CD4-positive, alpha-beta T cell treated with Interleukin-17A for 1 hour (primary cell): ENCODE data around the gene GRID2.

ENCODE experiments used
- DNase-seq: peaks from one replicate; pipeline ENCODE4 v3.0.0-alpha.2; 2020

The GRID2 gene

GRCh38 chr4:92988301-92988700 is 684.5 kb downstream of the GRID2 start:
- DNase-seq = no peak

- DNase-seq = no peak
These were observed 689.0 kb downstream of the GRID2 start for GRCh38 chr4:92992758-92993157.

GRCh38 chr4:92994727-92995126 is 691.0 kb downstream of the GRID2 start:
- no peak for DNase-seq

- DNase-seq = no peak
These were observed 692.8 kb downstream of the GRID2 start for GRCh38 chr4:92996533-92996932.

- no peak for DNase-seq
These were observed 697.1 kb downstream of the GRID2 start for GRCh38 chr4:93000910-93001309.

GRCh38 chr4:93002240-93002639 is 698.5 kb downstream of the GRID2 start:
- DNase-seq = no peak

- DNase-seq = no peak
These were observed 712.6 kb downstream of the GRID2 start for GRCh38 chr4:93016350-93016749.

GRCh38 chr4:93018243-93018642 is 714.5 kb downstream of the GRID2 start:
- DNase-seq = no peak

- DNase-seq = no peak
These were observed 715.0 kb downstream of the GRID2 start for GRCh38 chr4:93018806-93019205.

GRCh38 chr4:93029769-93030168 is 726.0 kb downstream of the GRID2 start:
- DNase-seq = no peak

GRCh38 chr4:93030670-93031069 is 726.9 kb downstream of the GRID2 start:
- no peak for DNase-seq

GRCh38 chr4:93031431-93032098 is 727.8 kb downstream of the GRID2 start:
- DNase-seq = no peak

GRCh38 chr4:93042746-93043145 is 739.0 kb downstream of the GRID2 start:
- DNase-seq = no peak

- DNase-seq = no peak
These were observed 749.4 kb downstream of the GRID2 start for GRCh38 chr4:93053140-93053539.

GRCh38 chr4:93061826-93062225 is 758.1 kb downstream of the GRID2 start:
- DNase-seq = no peak

- DNase-seq = no peak
These were observed 759.6 kb downstream of the GRID2 start for GRCh38 chr4:93063325-93063724.

- no peak for DNase-seq
These were observed 762.0 kb downstream of the GRID2 start for GRCh38 chr4:93065790-93066189.

GRCh38 chr4:93066749-93067148 is 763.0 kb downstream of the GRID2 start:
- no peak for DNase-seq

- no peak for DNase-seq
These were observed 768.5 kb downstream of the GRID2 start for GRCh38 chr4:93072292-93072691.

- no peak for DNase-seq
These were observed 776.5 kb downstream of the GRID2 start for GRCh38 chr4:93080316-93080715.

- no peak for DNase-seq
These were observed 781.0 kb downstream of the GRID2 start for GRCh38 chr4:93084599-93085305.

- no peak for DNase-seq
These were observed 782.6 kb downstream of the GRID2 start for GRCh38 chr4:93086356-93086755.

GRCh38 chr4:93092765-93093164 is 789.0 kb downstream of the GRID2 start:
- DNase-seq = no peak

- no peak for DNase-seq
These were observed 799.3 kb downstream of the GRID2 start for GRCh38 chr4:93103042-93103441.

- DNase-seq = no peak
These were observed 812.9 kb downstream of the GRID2 start for GRCh38 chr4:93116624-93117023.
